NCI-H526 (cell line): ENCODE data around the gene NLRP4.
A peak's percentile ranks its signal among the peaks of the same experiment; 100 is the strongest.

Experiments
- DNase-seq, 2 experiments: peaks; one replicate each; lab custom pipeline; 2025; lab: John Stamatoyannopoulos, UW

NLRP4 gene

GRCh38 chr19:55836340-55836739 lies at the start of gene NLRP4:
NLRP4 (plus strand) TSS chr19:55836540; CDS start chr19:55852081, 15,541 bp downstream.
- no peak for DNase-seq

GRCh38 chr19:55795021-55795420 lies 41.3 kb upstream of the NLRP4 start:
- DNase-seq, result no peak

GRCh38 chr19:55801416-55801815 lies 34.9 kb upstream of the NLRP4 start:
- no peak for DNase-seq

GRCh38 chr19:55802281-55802680 lies 34.1 kb upstream of the NLRP4 start:
- DNase-seq, result no peak

- DNase-seq, result peak; percentile 97 to 98
Observed at GRCh38 chr19:55809381-55810058, 26.8 kb upstream of the NLRP4 start.

- no peak for DNase-seq
Observed at GRCh38 chr19:55811340-55811739, 25.0 kb upstream of the NLRP4 start.

GRCh38 chr19:55812449-55812848 lies 23.9 kb upstream of the NLRP4 start:
- no peak for DNase-seq

GRCh38 chr19:55813906-55814305 lies 22.4 kb upstream of the NLRP4 start:
- DNase-seq, result no peak

GRCh38 chr19:55820037-55820436 lies 16.3 kb upstream of the NLRP4 start:
- DNase-seq, result no peak

GRCh38 chr19:55830656-55831055 lies 5.7 kb upstream of the NLRP4 start:
- no peak for DNase-seq

GRCh38 chr19:55831846-55832245 lies 4.5 kb upstream of the NLRP4 start, which contains the start of gene NLRP11:
NLRP11 (minus strand) TSS chr19:55831999; CDS start chr19:55818174, 13,825 bp downstream.
- no peak for DNase-seq

- DNase-seq, result peak; percentile 17 to 28
Observed at GRCh38 chr19:55832676-55833075, 3.7 kb upstream of the NLRP4 start.

GRCh38 chr19:55838251-55838650 lies 1.9 kb downstream of the NLRP4 start:
- no peak for DNase-seq

- no peak for DNase-seq
Observed at GRCh38 chr19:55838906-55839305, 2.6 kb downstream of the NLRP4 start.

- no peak for DNase-seq
Observed at GRCh38 chr19:55855160-55855559, 18.8 kb downstream of the NLRP4 start.

- DNase-seq, result no peak
Observed at GRCh38 chr19:55857149-55857548, 20.8 kb downstream of the NLRP4 start.

- DNase-seq, result no peak
Observed at GRCh38 chr19:55857974-55858373, 21.6 kb downstream of the NLRP4 start.

- DNase-seq, result no peak
Observed at GRCh38 chr19:55858401-55858800, 22.1 kb downstream of the NLRP4 start.

GRCh38 chr19:55858969-55859368 lies 22.6 kb downstream of the NLRP4 start:
- no peak for DNase-seq

- no peak for DNase-seq
Observed at GRCh38 chr19:55866521-55866920, 30.2 kb downstream of the NLRP4 start.

- DNase-seq, result no peak
Observed at GRCh38 chr19:55867101-55867500, 30.8 kb downstream of the NLRP4 start.

GRCh38 chr19:55870736-55871135 lies 34.4 kb downstream of the NLRP4 start:
- no peak for DNase-seq

- no peak for DNase-seq
Observed at GRCh38 chr19:55877211-55877610, 40.9 kb downstream of the NLRP4 start.

- DNase-seq, result no peak
Observed at GRCh38 chr19:55882626-55883025, 46.3 kb downstream of the NLRP4 start.
